ENCODE measurements around the gene CENPO. TPM values are rescaled to one million over a fixed set of nuclear protein-coding genes. Genes with fewer than 3 reads are reported as not detected.

Gene CENPO
- total RNA-seq, 1 experiment from 2014 or later = 38.6 TPM

- no peak overlapping the region for H3K27ac Mint-ChIP-seq
- POLR2A ChIA-PET = no interaction called here
- no peak for DNase-seq (ENCODE audit: low spot score)
- no peaks in the 10 kb centered on the region; the same call in none of the 2 replicates for H3K27me3 Mint-ChIP-seq (ENCODE audit: low read depth)
- peaks cover 27% of the 10 kb centered on the region for H3K9me3 Mint-ChIP-seq
- H3K4me1 Mint-ChIP-seq = no peaks in the 10 kb centered on the region
- no peak overlapping the region for H3K4me3 Mint-ChIP-seq
- peaks cover 27% of the 10 kb centered on the region for H3K36me3 Mint-ChIP-seq
- ATAC-seq = no peak
- CTCF ChIA-PET = no interaction called here
- TF ChIP-seq, protein P1, sequence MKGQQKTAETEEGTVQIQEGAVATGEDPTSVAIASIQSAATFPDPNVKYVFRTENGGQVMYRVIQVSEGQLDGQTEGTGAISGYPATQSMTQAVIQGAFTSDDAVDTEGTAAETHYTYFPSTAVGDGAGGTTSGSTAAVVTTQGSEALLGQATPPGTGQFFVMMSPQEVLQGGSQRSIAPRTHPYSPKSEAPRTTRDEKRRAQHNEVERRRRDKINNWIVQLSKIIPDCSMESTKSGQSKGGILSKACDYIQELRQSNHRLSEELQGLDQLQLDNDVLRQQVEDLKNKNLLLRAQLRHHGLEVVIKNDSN (CRISPR knock-in tag; IDR thresholded peaks at IDR 0.05) = no peak
- TF ChIP-seq PRDM15 (CRISPR knock-in tag; IDR thresholded peaks at IDR 0.05) (no peak), SMAD3 (CRISPR knock-in tag; IDR thresholded peaks at IDR 0.05; ENCODE audit: borderline replicate concordance) (no peak), MXD4 (CRISPR knock-in tag; IDR thresholded peaks at IDR 0.05; ENCODE audit: borderline replicate concordance) (no peak), ZNF396 (CRISPR knock-in tag; IDR thresholded peaks at IDR 0.05; ENCODE audit: borderline replicate concordance) (no peak), CREB1 (CRISPR knock-in tag; IDR thresholded peaks at IDR 0.05) (no peak), RELA (CRISPR knock-in tag; IDR thresholded peaks at IDR 0.05; ENCODE audit: borderline replicate concordance) (no peak), HMGA2 (CRISPR knock-in tag; IDR thresholded peaks at IDR 0.05) (no peak), ZNF138 (CRISPR knock-in tag; conservative IDR thresholded peaks at IDR 0.05) (no peak), FOXK1 (CRISPR knock-in tag; IDR thresholded peaks at IDR 0.05) (no peak), ZSCAN18 (CRISPR knock-in tag; IDR thresholded peaks at IDR 0.05) (no peak), ELF4 (CRISPR knock-in tag; IDR thresholded peaks at IDR 0.05; ENCODE audit: low read depth) (no peak), ZNF121 (CRISPR knock-in tag; IDR thresholded peaks at IDR 0.05) (no peak), EMX1 (CRISPR knock-in tag; IDR thresholded peaks at IDR 0.05) (no peak), SMAD4 (CRISPR knock-in tag; IDR thresholded peaks at IDR 0.05) (no peak), ZNF219 (CRISPR knock-in tag; IDR thresholded peaks at IDR 0.05; ENCODE audit: borderline replicate concordance) (no peak)
- TF ChIP-seq, protein P2, sequence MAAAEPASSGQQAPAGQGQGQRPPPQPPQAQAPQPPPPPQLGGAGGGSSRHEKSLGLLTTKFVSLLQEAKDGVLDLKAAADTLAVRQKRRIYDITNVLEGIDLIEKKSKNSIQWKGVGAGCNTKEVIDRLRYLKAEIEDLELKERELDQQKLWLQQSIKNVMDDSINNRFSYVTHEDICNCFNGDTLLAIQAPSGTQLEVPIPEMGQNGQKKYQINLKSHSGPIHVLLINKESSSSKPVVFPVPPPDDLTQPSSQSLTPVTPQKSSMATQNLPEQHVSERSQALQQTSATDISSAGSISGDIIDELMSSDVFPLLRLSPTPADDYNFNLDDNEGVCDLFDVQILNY (CRISPR knock-in tag; IDR thresholded peaks at IDR 0.05) = no peak
- TF ChIP-seq, protein P3, sequence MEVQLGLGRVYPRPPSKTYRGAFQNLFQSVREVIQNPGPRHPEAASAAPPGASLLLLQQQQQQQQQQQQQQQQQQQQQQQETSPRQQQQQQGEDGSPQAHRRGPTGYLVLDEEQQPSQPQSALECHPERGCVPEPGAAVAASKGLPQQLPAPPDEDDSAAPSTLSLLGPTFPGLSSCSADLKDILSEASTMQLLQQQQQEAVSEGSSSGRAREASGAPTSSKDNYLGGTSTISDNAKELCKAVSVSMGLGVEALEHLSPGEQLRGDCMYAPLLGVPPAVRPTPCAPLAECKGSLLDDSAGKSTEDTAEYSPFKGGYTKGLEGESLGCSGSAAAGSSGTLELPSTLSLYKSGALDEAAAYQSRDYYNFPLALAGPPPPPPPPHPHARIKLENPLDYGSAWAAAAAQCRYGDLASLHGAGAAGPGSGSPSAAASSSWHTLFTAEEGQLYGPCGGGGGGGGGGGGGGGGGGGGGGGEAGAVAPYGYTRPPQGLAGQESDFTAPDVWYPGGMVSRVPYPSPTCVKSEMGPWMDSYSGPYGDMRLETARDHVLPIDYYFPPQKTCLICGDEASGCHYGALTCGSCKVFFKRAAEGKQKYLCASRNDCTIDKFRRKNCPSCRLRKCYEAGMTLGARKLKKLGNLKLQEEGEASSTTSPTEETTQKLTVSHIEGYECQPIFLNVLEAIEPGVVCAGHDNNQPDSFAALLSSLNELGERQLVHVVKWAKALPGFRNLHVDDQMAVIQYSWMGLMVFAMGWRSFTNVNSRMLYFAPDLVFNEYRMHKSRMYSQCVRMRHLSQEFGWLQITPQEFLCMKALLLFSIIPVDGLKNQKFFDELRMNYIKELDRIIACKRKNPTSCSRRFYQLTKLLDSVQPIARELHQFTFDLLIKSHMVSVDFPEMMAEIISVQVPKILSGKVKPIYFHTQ (CRISPR knock-in tag; IDR thresholded peaks at IDR 0.05) = no peak
- TF ChIP-seq, protein P4, sequence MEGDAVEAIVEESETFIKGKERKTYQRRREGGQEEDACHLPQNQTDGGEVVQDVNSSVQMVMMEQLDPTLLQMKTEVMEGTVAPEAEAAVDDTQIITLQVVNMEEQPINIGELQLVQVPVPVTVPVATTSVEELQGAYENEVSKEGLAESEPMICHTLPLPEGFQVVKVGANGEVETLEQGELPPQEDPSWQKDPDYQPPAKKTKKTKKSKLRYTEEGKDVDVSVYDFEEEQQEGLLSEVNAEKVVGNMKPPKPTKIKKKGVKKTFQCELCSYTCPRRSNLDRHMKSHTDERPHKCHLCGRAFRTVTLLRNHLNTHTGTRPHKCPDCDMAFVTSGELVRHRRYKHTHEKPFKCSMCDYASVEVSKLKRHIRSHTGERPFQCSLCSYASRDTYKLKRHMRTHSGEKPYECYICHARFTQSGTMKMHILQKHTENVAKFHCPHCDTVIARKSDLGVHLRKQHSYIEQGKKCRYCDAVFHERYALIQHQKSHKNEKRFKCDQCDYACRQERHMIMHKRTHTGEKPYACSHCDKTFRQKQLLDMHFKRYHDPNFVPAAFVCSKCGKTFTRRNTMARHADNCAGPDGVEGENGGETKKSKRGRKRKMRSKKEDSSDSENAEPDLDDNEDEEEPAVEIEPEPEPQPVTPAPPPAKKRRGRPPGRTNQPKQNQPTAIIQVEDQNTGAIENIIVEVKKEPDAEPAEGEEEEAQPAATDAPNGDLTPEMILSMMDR (IDR thresholded peaks at IDR 0.05) = no peak
- TF ChIP-seq, protein P5, sequence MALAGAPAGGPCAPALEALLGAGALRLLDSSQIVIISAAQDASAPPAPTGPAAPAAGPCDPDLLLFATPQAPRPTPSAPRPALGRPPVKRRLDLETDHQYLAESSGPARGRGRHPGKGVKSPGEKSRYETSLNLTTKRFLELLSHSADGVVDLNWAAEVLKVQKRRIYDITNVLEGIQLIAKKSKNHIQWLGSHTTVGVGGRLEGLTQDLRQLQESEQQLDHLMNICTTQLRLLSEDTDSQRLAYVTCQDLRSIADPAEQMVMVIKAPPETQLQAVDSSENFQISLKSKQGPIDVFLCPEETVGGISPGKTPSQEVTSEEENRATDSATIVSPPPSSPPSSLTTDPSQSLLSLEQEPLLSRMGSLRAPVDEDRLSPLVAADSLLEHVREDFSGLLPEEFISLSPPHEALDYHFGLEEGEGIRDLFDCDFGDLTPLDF (CRISPR knock-in tag; IDR thresholded peaks at IDR 0.05) = no peak
Measured at GRCh38 chr2:24850944-24851343, 57.7 kb downstream of the CENPO start.
